ENCODE results near the gene CCDC134.

- TF ChIP-seq CTCF (IDR thresholded peaks at IDR 0.05; ENCODE audit: insufficient read depth, low read depth, low read length) (no peak), EZH2 (IDR thresholded peaks at IDR 0.05; ENCODE audit: insufficient read depth, low read length) (no peak)
These were observed 15.2 kb downstream of the CCDC134 start for GRCh38 chr22:41815716-41816115.
